ENCODE results near the gene PIK3AP1.
A peak's percentile ranks its signal among the peaks of the same experiment; 100 is the strongest.
"Not testable (repeated sequence)": the region's sequence is repeated elsewhere in the genome, so short reads cannot be mapped to it uniquely, and the experiment has no call there.

Gene PIK3AP1, protein sequence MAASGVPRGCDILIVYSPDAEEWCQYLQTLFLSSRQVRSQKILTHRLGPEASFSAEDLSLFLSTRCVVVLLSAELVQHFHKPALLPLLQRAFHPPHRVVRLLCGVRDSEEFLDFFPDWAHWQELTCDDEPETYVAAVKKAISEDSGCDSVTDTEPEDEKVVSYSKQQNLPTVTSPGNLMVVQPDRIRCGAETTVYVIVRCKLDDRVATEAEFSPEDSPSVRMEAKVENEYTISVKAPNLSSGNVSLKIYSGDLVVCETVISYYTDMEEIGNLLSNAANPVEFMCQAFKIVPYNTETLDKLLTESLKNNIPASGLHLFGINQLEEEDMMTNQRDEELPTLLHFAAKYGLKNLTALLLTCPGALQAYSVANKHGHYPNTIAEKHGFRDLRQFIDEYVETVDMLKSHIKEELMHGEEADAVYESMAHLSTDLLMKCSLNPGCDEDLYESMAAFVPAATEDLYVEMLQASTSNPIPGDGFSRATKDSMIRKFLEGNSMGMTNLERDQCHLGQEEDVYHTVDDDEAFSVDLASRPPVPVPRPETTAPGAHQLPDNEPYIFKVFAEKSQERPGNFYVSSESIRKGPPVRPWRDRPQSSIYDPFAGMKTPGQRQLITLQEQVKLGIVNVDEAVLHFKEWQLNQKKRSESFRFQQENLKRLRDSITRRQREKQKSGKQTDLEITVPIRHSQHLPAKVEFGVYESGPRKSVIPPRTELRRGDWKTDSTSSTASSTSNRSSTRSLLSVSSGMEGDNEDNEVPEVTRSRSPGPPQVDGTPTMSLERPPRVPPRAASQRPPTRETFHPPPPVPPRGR

DNA sequence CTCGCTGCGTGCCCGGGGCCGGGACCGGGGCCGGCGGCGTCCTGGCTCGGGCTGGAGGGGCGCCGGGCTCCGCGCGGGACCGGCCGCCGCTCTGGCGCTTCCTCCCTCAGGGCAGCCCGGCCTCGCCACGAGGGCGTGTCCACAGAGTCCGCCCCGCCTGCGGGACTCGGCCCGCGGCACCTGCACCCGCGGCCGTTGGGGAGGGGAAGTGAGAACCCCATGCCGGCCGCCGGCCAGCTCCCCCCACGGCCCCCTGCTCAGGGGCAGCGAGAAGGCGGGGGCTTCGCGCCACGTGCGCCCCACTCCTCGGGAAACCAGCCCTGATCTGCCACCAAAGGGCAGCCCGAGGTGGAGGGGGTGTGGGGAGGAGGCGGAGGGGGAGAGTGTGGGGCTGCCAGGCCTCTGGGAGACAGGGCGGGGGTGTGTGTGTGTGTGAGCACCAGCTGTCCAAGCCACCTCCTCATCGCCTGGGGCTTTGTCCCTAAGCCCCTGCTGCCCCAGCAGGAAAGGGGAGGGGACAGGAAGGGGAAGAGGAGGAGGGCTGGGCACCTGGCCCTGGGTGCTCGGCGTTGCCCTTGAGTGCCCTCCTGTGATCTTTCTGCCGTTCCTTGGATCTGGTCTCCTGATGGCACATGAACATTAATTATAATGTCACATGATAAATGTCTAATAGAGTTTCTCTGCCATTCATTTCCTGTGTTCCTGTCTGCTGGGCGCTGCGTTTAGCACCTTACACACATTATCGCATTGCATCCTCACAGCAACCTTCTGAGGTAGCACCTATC, at the start of gene PIK3AP1:
PIK3AP1 (minus strand) TSS at position 93 of the 785 bp plus-strand sequence. CDS start 120 bp downstream, outside the sequence.
- no peak for DNase-seq

DNA sequence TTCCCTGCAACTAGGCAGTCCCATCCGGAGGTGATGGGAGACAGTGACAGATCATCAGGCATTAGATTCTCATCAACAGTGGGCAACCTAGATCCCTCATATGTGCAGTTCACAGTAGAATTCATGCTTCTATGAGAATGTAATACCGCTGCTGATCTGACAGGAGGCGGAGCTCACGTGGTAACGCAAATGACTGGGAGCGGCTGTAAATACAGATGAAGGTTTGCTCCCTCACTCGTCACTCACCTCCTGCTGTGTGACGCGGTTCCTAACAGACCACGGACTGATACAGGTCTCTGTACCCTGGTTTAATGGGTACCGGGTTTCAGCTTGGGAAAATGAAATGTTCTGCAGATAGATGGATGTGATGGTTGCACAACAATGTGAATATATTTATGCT, 47.8 kb upstream of the PIK3AP1 start:
- DNase-seq = no peak

DNA sequence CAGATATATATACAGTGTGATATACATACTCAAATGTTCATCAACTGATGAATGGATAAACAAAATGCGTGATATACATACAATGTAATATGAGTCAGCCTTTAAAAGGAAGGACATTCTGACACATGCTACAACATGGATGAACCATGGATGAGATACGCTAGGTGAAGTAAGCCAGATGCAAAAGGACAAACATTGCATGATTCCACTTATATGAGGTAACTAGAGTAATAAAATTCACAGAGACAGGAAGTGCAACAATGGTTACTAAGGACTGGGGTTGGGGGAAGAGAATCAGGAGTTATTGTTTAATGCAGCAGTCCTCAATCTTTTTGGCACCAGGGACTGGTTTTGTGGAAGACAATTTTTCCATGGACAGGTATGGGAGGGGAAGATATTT, 47.3 kb upstream of the PIK3AP1 start:
- DNase-seq = no peak

DNA sequence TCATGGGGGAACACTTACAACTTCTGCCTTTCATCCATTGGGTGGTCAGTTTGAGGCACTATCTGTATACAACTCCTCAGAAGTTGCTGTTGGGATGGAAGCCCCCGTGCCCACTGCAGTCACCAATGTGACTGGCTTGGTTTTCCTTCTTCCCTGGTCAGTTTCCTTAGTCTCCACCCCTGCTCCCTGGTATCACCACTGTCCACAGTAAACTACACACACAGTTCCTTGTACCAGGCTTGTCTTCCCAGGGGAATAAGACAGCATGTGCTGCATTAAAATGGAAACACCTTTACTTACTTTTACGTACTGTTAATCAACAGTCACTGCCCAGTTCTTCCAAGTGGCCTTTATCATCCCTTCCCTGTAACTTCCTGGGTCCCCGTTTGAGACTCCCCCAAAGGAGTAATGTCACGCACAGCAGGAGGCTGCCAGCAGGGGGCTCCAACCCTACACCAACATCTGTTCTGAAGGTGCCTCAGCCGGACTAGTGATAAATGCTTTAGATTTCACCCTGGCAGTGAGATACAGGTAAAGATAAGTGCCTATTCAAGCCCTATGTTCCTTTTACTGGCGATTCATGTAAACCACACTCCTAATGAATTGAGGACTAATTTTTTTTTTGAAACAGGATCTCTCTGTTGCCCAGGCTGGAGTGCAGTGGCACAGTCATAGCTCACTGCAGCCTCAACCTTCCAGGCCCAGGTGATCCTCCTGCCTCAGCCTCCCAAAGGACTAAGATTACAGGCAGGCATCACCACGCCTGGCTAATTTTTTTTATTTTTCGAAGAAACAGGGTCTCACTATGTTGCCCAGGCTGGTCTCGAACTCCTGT, 45.3 kb upstream of the PIK3AP1 start:
- DNase-seq = peak; percentile 64

DNA sequence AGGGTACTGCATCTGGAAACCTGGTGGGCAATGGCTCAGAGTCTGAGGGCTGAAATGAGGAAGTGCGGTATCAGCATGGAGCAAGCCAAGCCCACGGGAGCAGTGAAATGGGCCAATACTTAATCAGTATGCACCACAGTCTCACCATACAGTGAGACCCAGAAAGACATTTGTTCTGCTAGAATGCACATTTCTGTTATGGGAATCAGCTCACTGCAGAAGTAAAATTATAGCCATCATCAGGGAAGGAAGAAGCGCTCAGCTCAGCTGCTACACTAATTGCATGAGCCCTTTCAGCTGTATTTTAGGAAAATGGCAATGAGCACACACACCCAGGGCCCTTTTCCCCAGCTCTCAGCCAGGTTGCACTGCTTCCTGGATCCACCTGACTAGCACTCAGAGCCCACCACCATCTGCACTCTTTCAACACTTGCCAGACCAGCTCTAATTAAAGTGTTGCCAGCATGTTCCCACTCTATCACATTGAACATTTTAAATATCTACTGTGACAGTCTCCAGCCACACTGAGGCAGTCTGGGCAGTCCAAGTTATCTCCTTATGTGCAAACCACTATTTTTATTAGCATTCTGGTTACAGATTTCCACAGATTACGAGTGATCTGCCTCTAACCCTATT, 44.2 kb upstream of the PIK3AP1 start:
- no peak for DNase-seq

DNA sequence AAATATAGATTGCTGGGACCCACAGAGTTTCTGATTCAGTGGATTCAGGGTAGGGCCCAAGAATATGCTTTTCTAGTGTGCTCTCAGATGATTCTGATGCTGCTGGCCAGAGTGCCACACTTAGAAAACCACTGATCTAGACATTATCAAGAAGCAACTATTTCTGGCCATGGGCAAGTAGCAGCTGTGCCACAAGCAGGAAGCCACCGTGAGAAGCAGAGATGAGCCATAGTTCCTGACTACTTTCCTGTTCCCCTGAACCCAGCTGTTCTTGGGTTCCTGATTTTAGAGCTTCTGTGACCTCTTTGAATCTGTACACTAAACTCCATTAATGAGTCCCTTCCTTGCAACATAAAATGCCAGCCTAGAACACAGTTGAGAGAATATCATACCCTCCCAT, 38.1 kb upstream of the PIK3AP1 start:
- DNase-seq = no peak

DNA sequence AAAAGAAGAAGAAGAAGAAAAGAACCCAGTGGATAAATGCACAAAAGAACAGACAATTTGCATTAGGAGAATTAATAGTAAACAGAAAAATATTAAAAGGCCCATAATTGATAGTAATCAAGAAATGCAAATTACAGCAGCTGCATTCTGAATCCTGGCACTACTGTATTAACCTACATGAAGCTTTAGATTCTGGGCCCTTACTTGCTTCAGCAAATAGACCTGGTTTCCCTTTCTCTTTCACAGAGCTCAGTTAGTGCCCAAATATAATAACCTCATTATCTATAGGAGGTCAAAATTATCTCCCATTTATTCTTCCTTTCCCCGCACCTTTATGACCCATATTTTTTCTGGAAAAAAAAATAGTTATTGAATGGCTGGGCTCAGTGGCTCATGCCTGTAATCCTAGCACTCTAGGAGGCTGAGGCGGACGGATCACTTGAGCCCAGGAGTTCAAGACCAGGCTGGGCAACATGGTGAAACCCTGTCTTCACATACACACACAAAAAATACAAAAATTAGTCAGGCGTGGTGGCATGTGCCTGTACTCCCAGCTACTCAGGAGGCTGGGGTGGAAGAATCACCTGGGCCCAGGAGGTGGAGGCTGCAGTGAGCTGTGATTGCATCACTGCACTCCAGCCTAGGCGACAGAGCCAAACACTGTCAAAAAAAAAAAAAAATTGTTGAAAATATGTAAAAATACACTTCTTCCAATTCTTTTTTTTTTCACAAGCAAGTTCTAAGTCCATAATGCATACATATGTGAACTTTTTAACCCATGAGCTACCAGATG, 36.0 kb upstream of the PIK3AP1 start:
- DNase-seq = no peak

DNA sequence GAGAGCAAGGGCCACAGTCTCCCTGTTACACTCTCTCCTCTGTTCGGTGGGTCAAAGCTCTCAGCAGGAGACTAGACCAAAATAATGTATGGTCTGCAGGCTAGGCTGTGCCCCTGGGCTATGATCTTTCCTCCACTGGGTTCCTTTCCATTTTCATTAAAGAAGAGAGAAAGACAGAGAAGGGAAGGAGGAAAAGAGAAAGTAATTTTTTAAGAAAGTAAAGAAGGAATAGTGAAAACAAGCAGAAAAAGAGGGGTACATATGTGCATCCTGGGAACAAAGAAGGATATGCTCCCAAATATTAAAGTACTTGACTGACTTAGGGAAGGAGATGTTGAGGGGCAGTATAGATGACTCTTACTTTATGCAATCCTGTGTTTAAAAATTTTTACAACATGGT, 33.6 kb upstream of the PIK3AP1 start:
- DNase-seq = no peak

DNA sequence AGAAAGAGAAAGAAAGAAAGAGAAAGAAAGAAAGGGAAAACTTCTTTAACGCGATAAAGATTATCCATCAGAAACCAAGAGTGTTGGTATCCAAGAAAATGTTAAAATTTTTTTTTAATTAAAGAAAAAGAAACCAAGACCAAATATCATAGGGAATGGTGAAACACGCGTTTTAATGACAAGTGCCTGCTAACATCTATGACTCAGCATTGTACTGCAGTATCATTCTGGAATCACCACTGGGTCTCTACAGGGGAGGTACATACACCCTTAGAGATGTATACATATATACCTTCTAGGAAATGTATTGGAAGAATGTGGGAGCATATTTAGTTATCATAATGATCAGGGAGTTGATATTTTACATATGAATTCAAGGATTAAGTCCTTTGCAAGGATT, 32.1 kb upstream of the PIK3AP1 start:
- DNase-seq = no peak

DNA sequence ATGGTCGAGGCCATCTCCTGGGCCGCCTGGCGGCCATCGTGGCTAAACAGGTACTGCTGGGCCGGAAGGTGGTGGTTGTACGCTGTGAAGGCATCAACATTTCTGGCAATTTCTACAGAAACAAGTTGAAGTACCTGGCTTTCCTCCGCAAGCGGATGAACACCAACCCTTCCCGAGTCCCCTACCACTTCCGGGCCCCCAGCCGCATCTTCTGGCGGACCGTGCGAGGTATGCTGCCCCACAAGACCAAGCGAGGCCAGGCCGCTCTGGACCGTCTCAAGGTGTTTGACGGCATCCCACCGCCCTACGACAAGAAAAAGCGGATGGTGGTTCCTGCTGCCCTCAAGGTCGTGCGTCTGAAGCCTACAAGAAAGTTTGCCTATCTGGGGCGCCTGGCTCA, 30.0 kb upstream of the PIK3AP1 start:
- not testable (repeated sequence) for DNase-seq

DNA sequence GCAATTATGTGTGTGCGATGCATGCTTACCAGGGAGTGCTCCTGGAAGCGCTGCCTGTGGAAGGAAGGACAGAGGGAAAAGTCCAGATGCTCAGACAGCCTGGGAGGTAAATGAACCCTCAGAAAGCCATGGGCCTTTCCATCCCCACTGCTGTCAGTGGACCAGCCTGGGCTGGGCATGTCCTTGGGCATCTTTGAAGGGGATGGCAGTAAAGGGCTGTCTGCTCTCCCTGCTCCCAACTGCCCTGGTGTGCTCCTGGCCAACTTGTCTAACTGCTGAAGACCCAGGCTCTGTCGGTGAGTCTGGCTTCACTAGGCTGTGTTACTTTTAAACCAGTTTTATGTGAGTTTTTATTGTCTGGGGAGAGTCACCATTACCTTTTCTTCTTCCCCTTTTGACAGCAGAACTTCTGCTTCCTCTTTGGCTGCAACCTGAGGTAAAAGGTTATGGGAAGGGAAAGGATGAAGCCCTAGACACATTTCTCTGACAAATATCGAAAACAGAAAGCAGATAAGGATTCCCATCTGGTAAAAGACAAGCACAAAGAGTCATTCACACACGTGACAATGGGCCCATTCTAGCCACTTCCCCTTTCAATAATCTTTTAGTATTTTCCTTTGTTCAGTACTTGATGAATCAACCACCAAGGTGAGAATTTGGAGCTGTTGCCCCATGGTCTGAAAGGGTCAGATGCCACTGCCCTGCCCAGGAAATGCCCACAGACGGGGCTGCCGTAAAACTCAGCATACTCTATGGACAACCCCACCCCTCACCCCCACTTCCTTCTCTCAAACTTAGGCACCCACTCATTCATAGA, 27.6 kb upstream of the PIK3AP1 start:
- DNase-seq = no peak

DNA sequence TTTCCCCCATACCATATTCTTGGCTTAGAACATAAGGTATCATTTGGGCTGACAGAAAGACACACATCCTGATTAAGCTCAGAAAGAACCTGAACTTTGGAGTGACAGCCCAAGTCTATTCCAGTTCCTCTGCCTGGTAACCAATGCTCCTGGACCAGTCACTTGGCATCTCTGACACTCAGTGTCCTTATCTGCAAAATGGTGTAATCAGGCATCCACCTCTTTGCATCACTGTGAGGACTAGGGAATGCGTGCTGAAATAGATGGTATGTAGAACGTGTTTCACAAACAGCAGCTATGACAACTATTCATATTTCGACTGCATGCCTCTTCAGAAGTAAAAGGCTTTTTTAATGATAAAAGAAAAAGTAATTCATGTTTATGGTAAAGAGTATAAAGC, 26.2 kb upstream of the PIK3AP1 start:
- DNase-seq = no peak

DNA sequence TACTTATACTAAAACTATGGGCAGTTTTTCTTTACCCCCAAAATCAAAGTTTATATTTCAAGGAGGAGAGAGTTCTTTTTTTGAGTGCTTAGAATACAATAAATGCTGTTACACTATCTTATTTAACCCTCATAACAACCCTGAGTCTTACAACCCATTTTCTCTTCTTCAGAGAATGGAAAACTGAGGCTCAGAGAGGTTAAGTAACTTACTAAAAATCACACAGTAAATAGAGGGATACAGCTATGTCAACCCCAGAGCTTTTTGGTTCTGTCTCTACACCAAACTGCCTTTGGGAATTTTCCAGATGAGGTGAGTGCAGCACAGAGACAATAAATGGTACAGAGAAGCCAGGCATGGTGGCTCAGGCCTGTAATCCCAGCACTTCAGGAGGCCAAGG, 25.6 kb upstream of the PIK3AP1 start:
- no peak for DNase-seq

DNA sequence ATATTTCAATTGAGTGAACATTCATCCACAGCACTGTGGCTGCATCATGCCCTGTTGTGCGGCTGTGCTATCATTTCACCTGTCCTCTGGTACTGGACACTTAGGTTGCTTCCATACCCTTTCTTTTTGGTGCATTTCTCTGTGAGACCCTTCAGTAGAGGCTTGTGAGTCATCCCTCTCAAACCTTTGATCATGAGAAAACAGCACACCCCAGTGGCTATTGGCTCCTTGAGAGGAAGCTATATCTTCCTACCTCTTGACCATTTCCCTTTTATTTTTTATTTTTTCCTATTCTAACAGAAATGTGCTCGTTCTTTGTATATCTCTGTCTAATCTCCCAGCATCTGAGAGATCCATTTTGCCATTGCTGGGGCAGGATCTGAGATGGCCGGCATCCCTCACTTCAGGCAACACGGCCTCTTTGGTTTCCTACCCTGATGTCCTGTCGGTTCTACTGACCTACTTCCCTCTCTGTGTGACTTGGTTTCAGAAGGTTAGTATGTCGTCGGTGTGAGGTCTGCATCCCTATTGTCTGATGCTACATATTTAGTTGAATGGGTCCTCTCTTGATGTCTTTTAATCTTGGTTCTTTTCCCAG, 23.8 kb upstream of the PIK3AP1 start:
- DNase-seq = peak; percentile 20

DNA sequence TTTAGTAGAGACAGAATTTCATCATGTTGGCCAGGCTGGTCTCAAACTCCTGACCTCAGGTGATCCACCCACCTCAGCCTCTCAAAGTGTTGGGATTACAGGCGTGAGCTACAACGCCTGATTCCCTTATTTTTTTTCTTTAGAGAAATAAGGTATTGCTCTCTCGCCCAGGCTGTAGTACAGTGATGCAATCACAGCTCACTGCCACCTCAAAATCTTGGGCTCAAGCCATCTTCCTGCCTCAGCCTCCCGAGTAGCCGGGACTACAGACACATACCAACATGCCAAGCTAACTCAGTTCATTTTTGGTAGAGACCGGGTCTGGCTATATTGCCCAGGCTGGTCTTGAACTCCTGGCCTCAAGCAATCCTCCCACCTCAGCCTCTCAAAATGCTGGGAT, 21.2 kb upstream of the PIK3AP1 start:
- DNase-seq = not testable (repeated sequence)

DNA sequence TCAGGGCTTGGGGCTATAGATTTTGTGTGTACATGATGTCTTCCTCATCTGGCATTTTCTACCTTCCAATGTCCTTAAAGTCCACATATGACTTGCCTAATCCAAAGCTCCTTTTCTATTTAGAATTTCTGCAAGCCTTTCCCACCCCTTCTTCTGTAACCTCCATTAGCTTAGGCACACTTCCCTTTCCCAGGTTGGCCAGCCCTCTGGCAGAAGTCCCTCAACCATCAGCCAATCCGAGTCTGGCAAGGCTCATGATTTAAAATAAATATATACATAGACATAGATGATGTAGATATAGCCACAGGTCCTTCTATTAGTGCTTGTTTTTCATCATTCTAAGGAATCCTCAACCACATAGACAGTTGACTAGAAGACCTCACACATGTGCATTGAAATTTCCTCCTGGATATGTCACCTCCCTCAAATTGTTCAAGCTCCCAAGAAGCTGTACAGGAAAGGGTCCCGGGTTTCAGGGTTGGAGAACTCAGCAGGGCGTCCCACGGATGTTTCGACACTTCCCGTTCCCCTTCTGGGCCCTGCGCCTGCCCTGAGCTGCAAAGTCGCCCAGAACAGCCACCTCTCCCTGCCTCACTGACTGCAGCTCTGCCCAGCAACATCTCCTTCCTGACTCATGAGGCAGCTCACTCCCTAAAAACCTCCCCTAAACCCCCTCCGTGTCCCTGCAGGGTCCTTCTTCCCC, 20.4 kb upstream of the PIK3AP1 start:
- DNase-seq = no peak

DNA sequence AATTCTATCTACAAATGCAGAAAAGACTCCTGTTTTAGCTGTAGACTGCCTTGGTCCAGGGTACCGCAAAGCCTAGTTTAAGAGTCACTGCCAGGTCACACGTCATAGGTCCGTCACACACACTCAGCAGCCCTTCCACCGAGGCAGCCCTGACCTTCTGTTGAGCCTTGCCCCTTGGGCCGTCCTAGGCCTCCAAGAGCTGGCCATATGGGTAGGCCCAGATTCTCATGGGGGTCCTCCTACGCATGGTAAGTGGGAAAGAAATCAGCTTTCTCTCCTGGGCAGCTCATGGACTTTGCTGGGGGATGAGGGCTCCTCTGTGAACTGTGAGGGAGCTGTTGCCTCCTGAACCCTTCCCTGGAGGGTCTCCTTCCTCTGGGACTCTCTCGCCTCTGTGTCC, 19.8 kb upstream of the PIK3AP1 start:
- DNase-seq = no peak

DNA sequence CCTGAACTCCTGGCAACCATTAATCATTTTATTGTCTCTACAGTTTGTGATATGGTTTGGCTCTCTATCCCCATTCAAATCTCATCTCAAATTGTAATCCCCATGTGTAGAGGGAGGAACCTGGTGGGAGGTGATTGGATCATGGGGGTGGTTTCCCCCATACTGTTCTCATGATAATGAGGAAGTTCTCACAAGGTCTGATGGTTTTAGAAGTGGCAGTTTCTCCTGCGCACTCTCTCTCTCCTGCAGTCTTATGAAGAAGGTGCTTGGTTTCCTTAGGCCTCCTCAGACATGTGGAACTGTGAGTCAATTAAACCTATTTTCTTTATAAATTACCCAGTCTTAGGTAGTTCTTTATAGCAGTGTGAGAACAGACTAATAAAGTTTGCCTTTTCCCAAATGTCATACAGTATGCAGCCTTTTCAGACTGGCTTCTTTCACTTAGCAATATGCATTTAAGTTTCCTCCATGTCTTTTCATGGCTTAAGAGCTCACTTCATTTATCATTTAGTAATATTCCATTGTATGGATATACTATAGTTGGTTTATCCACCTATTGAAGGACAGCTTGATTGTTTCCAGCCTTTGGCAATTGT, 17.1 kb upstream of the PIK3AP1 start:
- not testable (repeated sequence) for DNase-seq

DNA sequence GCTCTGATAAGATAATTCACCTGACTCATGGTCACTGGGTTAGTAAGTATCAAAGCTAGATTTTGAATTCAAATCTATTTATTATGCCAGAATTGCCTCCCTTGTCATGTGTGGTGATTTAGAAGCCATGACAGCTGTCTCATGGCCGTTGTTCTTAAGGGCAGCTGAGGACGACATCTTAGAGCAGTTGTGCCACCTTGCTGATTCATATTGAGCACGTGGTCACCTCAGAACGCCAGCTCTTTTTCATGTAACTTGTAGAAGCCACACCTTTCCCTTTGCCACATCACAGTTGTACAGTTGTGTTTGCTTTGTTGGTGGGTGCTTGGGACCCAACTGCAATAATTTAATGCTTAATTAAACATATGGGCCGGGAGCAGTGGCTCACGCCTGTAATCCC, 4.3 kb upstream of the PIK3AP1 start:
- no peak for DNase-seq
